IMR-90 (cell line): ENCODE measurements around the gene OSBPL3. TPM values are rescaled to one million over a fixed set of nuclear protein-coding genes. Genes with fewer than 3 reads are reported as not detected.

ENCODE experiments used
- ATAC-seq: fragments of 200-7000 bp; cut with Tn5 transposase; 2 replicates; pipeline ENCODE4 v1.9.1; 2020; ENCODE audit warnings: low read depth, mild to moderate bottlenecking, moderate library complexity
- BruUV-seq: library from RNA; stranded (reverse); fragments of 400-500 nt; replicated peaks from 2 replicates; lab custom pipeline; 2021; lab: Mats Ljungman, UMichigan
- CTCF ChIA-PET: fragments of 300-600 bp; formaldehyde crosslinking; extraction: SDS; loops from one replicate; lab custom pipeline; 2021; ENCODE audit warnings: antibody characterized with exemption; lab: Yijun Ruan, JAX
- POLR2A ChIA-PET: fragments of 300-600 bp; sonication (Branson Sonifier 250); formaldehyde crosslinking; loops from one replicate; lab custom pipeline; 2022; ENCODE audit warnings: antibody characterized with exemption; ENCODE audit not compliant: unreplicated experiment; lab: Charles Lee
- DNase-seq: peaks from one replicate; pipeline ENCODE4 v3.0.0; 2013
- H2AFZ ChIP-seq: replicated peaks from 2 replicates; pipeline ENCODE3; 2013; ENCODE audit warnings: low read length, mild to moderate bottlenecking; ENCODE audit not compliant: poor library complexity
- H2AK5ac ChIP-seq: 2 replicates; pipeline ENCODE4 v1.6.1; 2013; ENCODE audit warnings: low read depth, low read length, inconsistent platforms
- H2AK9ac ChIP-seq: replicated peaks from 2 replicates; pipeline ENCODE3; 2013; ENCODE audit warnings: mild to moderate bottlenecking, low read depth, low read length, moderate library complexity; ENCODE audit not compliant: poor library complexity
- H2BK120ac ChIP-seq: 2 replicates; pipeline ENCODE4 v1.6.1; 2013; ENCODE audit warnings: low read depth, low read length, inconsistent platforms
- H2BK15ac ChIP-seq: 3 replicates; pipeline ENCODE4 v1.6.1; 2013; ENCODE audit warnings: low read depth, low read length, inconsistent platforms
- H2BK20ac ChIP-seq: 2 replicates; pipeline ENCODE4 v1.6.1; 2013; ENCODE audit warnings: low read depth, mild to moderate bottlenecking, inconsistent platforms, low read length, moderate library complexity
- H2BK5ac ChIP-seq: 2 replicates; pipeline ENCODE4 v1.6.1; 2013; ENCODE audit warnings: mild to moderate bottlenecking, low read depth, low read length, inconsistent platforms; ENCODE audit not compliant: poor library complexity, severe bottlenecking
- H3K14ac ChIP-seq: replicated peaks from 2 replicates; pipeline ENCODE4 v1.6.1; 2013; ENCODE audit warnings: low read depth, low read length, inconsistent platforms
- H3K18ac ChIP-seq: 2 replicates; pipeline ENCODE4 v1.6.1; 2013; ENCODE audit warnings: low read depth, low read length, control low read depth
- H3K23ac ChIP-seq: 2 replicates; pipeline ENCODE4 v1.6.1; 2013; ENCODE audit warnings: low read depth, low read length, inconsistent platforms
- H3K27ac ChIP-seq: 2 replicates; pipeline ENCODE4 v1.5.1; 2013; ENCODE audit warnings: mild to moderate bottlenecking, control low read depth, low read length; ENCODE audit not compliant: insufficient read depth
- H3K27me3 ChIP-seq: 2 replicates; pipeline ENCODE4 v1.6.1; 2013; ENCODE audit warnings: low read length; ENCODE audit not compliant: control insufficient read depth, insufficient read depth
- H3K36me3 ChIP-seq: 2 replicates; pipeline ENCODE4 v1.6.1; 2013; ENCODE audit warnings: low read length, mixed read lengths; ENCODE audit not compliant: control insufficient read depth, insufficient read depth
- H3K4ac ChIP-seq: 2 replicates; pipeline ENCODE4 v1.6.1; 2013; ENCODE audit warnings: low read depth, low read length, inconsistent platforms
- H3K4me1 ChIP-seq: 2 replicates; pipeline ENCODE4 v1.6.1; 2013; ENCODE audit warnings: low read length, mixed read lengths; ENCODE audit not compliant: control insufficient read depth, insufficient read depth
- H3K4me2 ChIP-seq: 2 replicates; pipeline ENCODE4 v1.6.1; 2013; ENCODE audit warnings: low read depth, mild to moderate bottlenecking, control low read depth, low read length, moderate library complexity
- H3K4me3 ChIP-seq: 2 replicates; pipeline ENCODE4 v1.5.1; 2013; ENCODE audit warnings: low read depth, mild to moderate bottlenecking, control low read depth, low read length, moderate library complexity; ENCODE audit not compliant: insufficient read depth
- H3K56ac ChIP-seq: 2 replicates; pipeline ENCODE4 v1.6.1; 2013; ENCODE audit warnings: low read length, inconsistent platforms; ENCODE audit not compliant: insufficient read depth; ENCODE audit errors: extremely low read depth
- H3K79me1 ChIP-seq, 2 experiments: 2 replicates each; pipeline ENCODE4 v1.6.1; 2013; ENCODE audit warnings: low read length in 2 of 2, inconsistent platforms in 1 of 2, low read depth in 1 of 2
- H3K9ac ChIP-seq: 2 replicates; pipeline ENCODE4 v1.6.1; 2013; ENCODE audit warnings: low read depth, low read length, control low read depth
- H3K9me1 ChIP-seq: 2 replicates; pipeline ENCODE4 v1.6.1; 2013; ENCODE audit warnings: low read length, inconsistent platforms; ENCODE audit not compliant: insufficient read depth
- H3K9me3 ChIP-seq: 2 replicates; pipeline ENCODE4 v1.6.1; 2013; ENCODE audit warnings: low read length; ENCODE audit not compliant: control insufficient read depth, insufficient read depth
- H4K20me1 ChIP-seq: 2 replicates; pipeline ENCODE4 v1.6.1; 2013; ENCODE audit warnings: low read length, inconsistent platforms; ENCODE audit not compliant: insufficient read depth
- H4K5ac ChIP-seq: 2 replicates; pipeline ENCODE4 v1.6.1; 2013; ENCODE audit warnings: mild to moderate bottlenecking, low read depth, low read length, control low read depth
- H4K8ac ChIP-seq, 2 experiments: 2 replicates each; pipeline ENCODE4 v1.6.1; 2013; ENCODE audit warnings: low read depth in 2 of 2, low read length in 2 of 2, control low read depth in 1 of 2, inconsistent platforms in 1 of 2
- H4K91ac ChIP-seq: 2 replicates; pipeline ENCODE4 v1.6.1; 2013; ENCODE audit warnings: low read depth, low read length, inconsistent platforms; ENCODE audit not compliant: insufficient read depth
- CEBPB ChIP-seq: IDR thresholded peaks from 2 replicates; pipeline ENCODE4 v1.6.1; 2012; ENCODE audit warnings: low read depth, low read length, improper control_type of control experiment
- CHD1 ChIP-seq: IDR thresholded peaks from 2 replicates; pipeline ENCODE4 v1.6.1; 2012; ENCODE audit warnings: low read depth, low read length, improper control_type of control experiment
- CTCF ChIP-seq: conservative IDR thresholded peaks from 2 replicates; pipeline ENCODE4 v1.5.1; 2012; ENCODE audit warnings: mild to moderate bottlenecking, low read depth, low read length, improper control_type of control experiment
- ELK1 ChIP-seq: fragments of 150-350 bp; IDR thresholded peaks from 2 replicates; pipeline ENCODE4 v1.6.1; 2016; ENCODE audit warnings: low read depth, mild to moderate bottlenecking, low read length, moderate library complexity, borderline replicate concordance
- FOS ChIP-seq: fragments of 150-350 bp; IDR thresholded peaks from 2 replicates; pipeline ENCODE4 v1.6.1; 2016; ENCODE audit warnings: low read depth, low read length
- MAFK ChIP-seq: IDR thresholded peaks from 2 replicates; pipeline ENCODE4 v1.6.1; 2012; ENCODE audit warnings: low read depth, low read length, improper control_type of control experiment
- MAZ ChIP-seq: IDR thresholded peaks from 2 replicates; pipeline ENCODE4 v1.6.1; 2012; ENCODE audit warnings: low read depth, mild to moderate bottlenecking, low read length, improper control_type of control experiment, moderate library complexity, borderline replicate concordance
- MXI1 ChIP-seq: IDR thresholded peaks from 2 replicates; pipeline ENCODE4 v1.6.1; 2012; ENCODE audit warnings: low read depth, mild to moderate bottlenecking, low read length, moderate library complexity, borderline replicate concordance
- RAD21 ChIP-seq: IDR thresholded peaks from 2 replicates; pipeline ENCODE4 v1.6.1; 2012; ENCODE audit warnings: low read length, improper control_type of control experiment
- RCOR1 ChIP-seq: IDR thresholded peaks from 2 replicates; pipeline ENCODE4 v1.6.1; 2012; ENCODE audit warnings: mild to moderate bottlenecking, low read length, improper control_type of control experiment; ENCODE audit not compliant: insufficient replicate concordance
- SMC3 ChIP-seq: fragments of 150-350 bp; IDR thresholded peaks from 2 replicates; pipeline ENCODE4 v1.6.1; 2016; ENCODE audit warnings: low read depth, mild to moderate bottlenecking, antibody characterized with exemption, low read length, moderate library complexity
- WGBS, 2 experiments: methylation state at CpG; one replicate each; pipeline versions ENCODE4 v1.1.5 to v1.1.7; 2013; ENCODE audit warnings: missing lambda C conversion rate in 2 of 2; ENCODE audit not compliant: insufficient read length in 1 of 2; ENCODE audit errors: extremely low coverage in 2 of 2; 5-methylcytosine and 5-hydroxymethylcytosine counted together
- dilution Hi-C: fragments of 300-500 bp; cut with HindIII; formaldehyde crosslinking; loops from one replicate; pipeline ENCODE4 v1.14.3; 2018; ENCODE audit warnings: low sequenced_read_pairs; ENCODE audit not compliant: unreplicated experiment
- in situ Hi-C: fragments of 300-500 bp; cut with MboI; formaldehyde crosslinking; loops from 3 replicates; pipeline ENCODE4 v1.14.3; 2019; ENCODE audit warnings: low sequenced_read_pairs, inconsistent platforms, mixed read lengths
- intact Hi-C: fragments of 100-400 bp; cut with micrococcal nuclease; formaldehyde crosslinking; loops from 2 replicates; pipeline ENCODE4 v1.10.0; 2022
- polyA plus RNA-seq, 3 experiments: library from polyadenylated mRNA; depleted of rRNA; stranded (reverse); fragments of >200 nt; gene quantifications; 2 replicates each; pipeline ENCODE4 v1.2.3, GENCODE V29; 2012; ENCODE audit warnings: low replicate concordance in 1 of 3
- total RNA-seq: library from RNA; depleted of rRNA; stranded (reverse); fragments of >200 nt; gene quantifications from 2 replicates; pipeline ENCODE4 v1.2.3, GENCODE V29; 2012

Gene OSBPL3
- total and polyA plus RNA-seq, 2 of the 4 experiments (the other 2 are of a cell fraction): 18.0 to 29.9 TPM

- no peak overlapping the region for H4K5ac ChIP-seq
- H3K4me1 ChIP-seq: peaks cover 5% of the 10 kb centered on the region; the same call in 1 of the 2 replicates
- H3K9ac ChIP-seq: no peak overlapping the region
- H2BK15ac ChIP-seq: no peak overlapping the region
- peak overlapping the region in 1 of 2 experiments; percentile 38; a peak in 1 of 4 replicates for H4K8ac ChIP-seq
- peak overlapping the region; percentile 30; the same call in 1 of the 2 replicates for H3K4ac ChIP-seq
- no peak for ATAC-seq
- H3K9me3 ChIP-seq: no peaks in the 10 kb centered on the region
- peak overlapping the region; percentile 63; the same call in 1 of the 2 replicates for H3K23ac ChIP-seq
- no peak overlapping the region; the same call in 1 of the 2 replicates for H2AK5ac ChIP-seq
- H3K27me3 ChIP-seq: no peaks in the 10 kb centered on the region
- H3K18ac ChIP-seq: no peak overlapping the region
- H3K27ac ChIP-seq: no peak overlapping the region
- peaks cover 41 to 64% of the 10 kb centered on the region in 2 experiments for H3K79me1 ChIP-seq
- H3K36me3 ChIP-seq: peaks cover 2% of the 10 kb centered on the region; the same call in 1 of the 2 replicates
- H2BK5ac ChIP-seq: no peak overlapping the region
- 0 out of 2 replicates have a peak overlapping the region, but pooled peaks have one; percentile 5 for H4K91ac ChIP-seq
- intact Hi-C loops (loop anchor here (10.0 kb wide), 1 partner anchor 179 kb away; no protein-coding TSS in a partner anchor), in situ Hi-C loops (no loop called here), dilution Hi-C loops (no loop called here)
- H2AK9ac ChIP-seq: no peak overlapping the region
- ChIA-PET CTCF (interaction anchor here (0.6 to 0.9 kb wide), 2 partner anchors 121 to 174 kb away, joined by 3 read pairs; no protein-coding TSS in a partner anchor), POLR2A (no interaction called here)
- H2BK20ac ChIP-seq: no peak overlapping the region; the same call in 1 of the 2 replicates
- peaks cover 21% of the 10 kb centered on the region for H4K20me1 ChIP-seq
- H3K4me2 ChIP-seq: no peak overlapping the region
- peaks cover 20% of the 10 kb centered on the region for H3K9me1 ChIP-seq
- no peak overlapping the region for H3K4me3 ChIP-seq
- no TSS peak for BruUV-seq
- DNase-seq: no peak
- no peak overlapping the region for H3K56ac ChIP-seq
- peak overlapping the region; percentile 24; the same call in 1 of the 2 replicates for H3K14ac ChIP-seq
- TF ChIP-seq RAD21 (no peak), MAFK (no peak), CEBPB (no peak), SMC3 (no peak), CHD1 (no peak), CTCF (no peak), MXI1 (no peak), FOS (no peak), RCOR1 (no peak), MAZ (no peak), ELK1 (no peak)
- H2BK120ac ChIP-seq: no peak overlapping the region
- H2AFZ ChIP-seq: no peak overlapping the region
- no CpG with 5 or more reads among the region's 4 CpGs for WGBS, 2 experiments
These were observed 83.9 kb downstream of the OSBPL3 start for GRCh38 chr7:24896031-24896501.
